AG09319 (cell line): Measurements from ENCODE around the gene ZNRF3.

ENCODE experiments used
- DNase-seq: peaks from one replicate; pipeline ENCODE4 v3.0.0-alpha.2; 2010; ENCODE audit warnings: low read depth; ENCODE audit errors: extremely low read depth
- CTCF ChIP-seq: IDR thresholded peaks from 2 replicates; pipeline ENCODE4 v1.5.1; 2011; ENCODE audit warnings: low read depth, mild to moderate bottlenecking, inconsistent platforms, low read length, moderate library complexity

ZNRF3 gene

GRCh38 chr22:29041408-29041807 is 158.0 kb downstream of the ZNRF3 start:
- TF ChIP-seq CTCF: no peak
- no peak for DNase-seq

- DNase-seq: no peak
- TF ChIP-seq CTCF: no peak
Observed at GRCh38 chr22:29043906-29044575, 160.7 kb downstream of the ZNRF3 start.

- no peak for DNase-seq
- TF ChIP-seq CTCF: no peak
Observed at GRCh38 chr22:29044657-29045176, 161.3 kb downstream of the ZNRF3 start.

- TF ChIP-seq CTCF: no peak
Observed at GRCh38 chr22:29048822-29049654, 165.7 kb downstream of the ZNRF3 start.

GRCh38 chr22:29049655-29050263 is 166.4 kb downstream of the ZNRF3 start:
- TF ChIP-seq CTCF: no peak
- no peak for DNase-seq

More at GRCh38 chr22:29048822-29049654, 165.7 kb downstream of the ZNRF3 start:
- no peak for DNase-seq

- no peak for DNase-seq
- TF ChIP-seq CTCF: no peak
Observed at GRCh38 chr22:29050457-29050856, 167.1 kb downstream of the ZNRF3 start.
